H1 (cell line): ENCODE results near the gene GRK5. TPM values are rescaled to one million over a fixed set of nuclear protein-coding genes. Genes with fewer than 3 reads are reported as not detected.

Experiments used
- SP1 ChIP-seq: IDR thresholded peaks from 2 replicates; pipeline ENCODE4 v1.6.1; 2011; ENCODE audit warnings: low read depth, low read length
- TCF12 ChIP-seq: IDR thresholded peaks from 2 replicates; pipeline ENCODE4 v1.6.1; 2011; ENCODE audit warnings: low read depth, mild to moderate bottlenecking, low read length
- polyA plus RNA-seq, 7 experiments: library from polyadenylated mRNA; depleted of rRNA in 3 of 7; stranded (reverse) in 5 of 7; unstranded in 2 of 7; fragments of >200 nt in 5 of 7; fragments of 200-250 nt in 2 of 7; gene quantifications; 1 replicate in 5 of 7; 2 replicates in 1 of 7; 4 replicates in 1 of 7; pipeline versions ENCODE4 v1.2.1 to v1.2.3, GENCODE V29; 2011 to 2013; ENCODE audit warnings: missing spikeins in 2 of 7, mixed read lengths in 2 of 7
- total RNA-seq: library from RNA; stranded (reverse); fragmentation: NEBNext Ultra II Directional; extraction: Animal tissue kit (Norgen Biotek cat#: 25700); gene quantifications from 2 replicates; pipeline ENCODE4 v1.2.1, GENCODE V29; 2021

The GRK5 gene
- total and polyA plus RNA-seq, 2 of the 8 experiments (the other 6 are each of a cell fraction or from before 2014, with no cell fraction given), result 0.54 to 2.5 TPM

DNA sequence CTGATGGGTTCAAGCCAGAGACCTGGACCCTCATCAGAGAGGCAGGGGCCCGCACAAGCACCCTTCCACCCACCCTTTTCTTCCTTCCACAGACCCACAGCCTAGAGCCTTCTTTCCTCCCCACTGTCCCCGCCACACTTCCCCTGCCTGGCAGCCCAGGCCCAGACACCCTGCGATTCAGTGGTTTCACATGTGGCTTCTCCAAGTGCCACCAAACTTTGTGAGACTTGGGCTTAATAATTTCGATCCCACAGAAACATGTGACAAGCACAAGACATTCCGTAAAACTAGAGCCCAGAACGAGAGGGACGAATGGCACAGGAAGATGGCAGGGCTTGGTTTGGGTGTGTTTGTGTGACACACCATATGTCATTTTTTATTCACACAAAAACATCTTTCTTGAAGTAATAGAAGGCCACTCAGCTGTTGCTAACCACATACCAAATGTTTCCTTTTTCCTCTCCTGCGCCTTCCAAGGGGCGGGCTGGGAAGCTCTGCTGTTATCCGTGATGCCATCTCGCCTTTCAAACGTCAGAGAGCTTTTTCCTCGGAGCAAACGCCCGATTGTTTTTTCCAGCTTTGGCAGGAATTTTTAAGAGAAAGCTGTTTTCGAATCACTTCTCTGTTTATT is 162.9 kb downstream of the GRK5 start (continued):
- no peak for TF ChIP-seq SP1
- TF ChIP-seq TCF12, result no peak
